Naive thymus-derived CD8-positive, alpha-beta T cell (primary cell): ENCODE results near the gene CRAMP1. TPM values are rescaled to one million over a fixed set of nuclear protein-coding genes. Genes with fewer than 3 reads are reported as not detected.
"Not testable (repeated sequence)": the region's sequence is repeated elsewhere in the genome, so short reads cannot be mapped to it uniquely, and the experiment has no call there.

Experiments used
- ATAC-seq, 2 donors: fragments of 150-1000 bp; cut with Tn5 transposase in 1 of 2; sonication (Bioruptor Pico), chemical (Tn5 transposase) in 1 of 2; 1 replicate in 1 of 2; 2 replicates in 1 of 2; pipeline ENCODE4 v1.10.0; 2021; ENCODE audit warnings: mild to moderate bottlenecking in 2 of 2, moderate library complexity in 2 of 2
- POLR2A ChIA-PET: fragments of 350-600 bp; sonication (Branson Sonifier 250); formaldehyde crosslinking; loops from one replicate; lab custom pipeline; 2021; ENCODE audit warnings: antibody characterized with exemption; lab: Charles Lee
- DNase-seq, 10 donors: peaks; one replicate each; pipeline versions ENCODE4 v3.0.0 to v3.0.0-alpha.2; 2020 to 2022
- H3K27ac Mint-ChIP-seq, 10 donors: one replicate each; pipeline ENCODE4 v1.8.0; 2020 to 2022; ENCODE audit warnings: mild to moderate bottlenecking in 10 of 10, mixed read lengths in 10 of 10, moderate library complexity in 4 of 10, inconsistent platforms in 1 of 10
- H3K27me3 Mint-ChIP-seq, 5 donors: one replicate each; pipeline ENCODE4 v1.8.0; 2021 to 2022; ENCODE audit warnings: mixed read lengths in 5 of 5
- H3K36me3 Mint-ChIP-seq, 3 donors: one replicate each; pipeline ENCODE4 v1.8.0; 2020 to 2022; ENCODE audit warnings: mixed read lengths in 3 of 3, mild to moderate bottlenecking in 2 of 3, inconsistent platforms in 1 of 3
- H3K4me1 Mint-ChIP-seq, 4 donors: one replicate each; pipeline ENCODE4 v1.8.0; 2021 to 2022; ENCODE audit warnings: mixed read lengths in 4 of 4
- H3K4me3 Mint-ChIP-seq, 10 donors: one replicate each; pipeline ENCODE4 v1.8.0; 2020 to 2022; ENCODE audit warnings: mild to moderate bottlenecking in 10 of 10, mixed read lengths in 10 of 10, moderate library complexity in 6 of 10, inconsistent platforms in 1 of 10
- H3K9me3 Mint-ChIP-seq, 9 donors: one replicate each; pipeline ENCODE4 v1.8.0; 2020 to 2022; ENCODE audit warnings: mixed read lengths in 9 of 9, mild to moderate bottlenecking in 3 of 9, inconsistent platforms in 1 of 9, moderate library complexity in 1 of 9
- polyA plus RNA-seq, 3 donors: library from polyadenylated mRNA; unstranded; fragments of 300-500 nt; fragmentation: Illumina TruSeq; gene quantifications; one replicate each; pipeline ENCODE4 v1.2.3, GENCODE V29; 2021
- total RNA-seq, 8 experiments: library from RNA in 2 of 8; stranded (reverse) in 2 of 8; gene quantifications; one replicate each; pipeline ENCODE4 v1.2.3 and lab custom pipeline; 2021 to 2026

Gene CRAMP1
- total and polyA plus RNA-seq, 5 experiments from 2014 or later, result 1.3 to 25.4 (median 3.1) TPM

DNA sequence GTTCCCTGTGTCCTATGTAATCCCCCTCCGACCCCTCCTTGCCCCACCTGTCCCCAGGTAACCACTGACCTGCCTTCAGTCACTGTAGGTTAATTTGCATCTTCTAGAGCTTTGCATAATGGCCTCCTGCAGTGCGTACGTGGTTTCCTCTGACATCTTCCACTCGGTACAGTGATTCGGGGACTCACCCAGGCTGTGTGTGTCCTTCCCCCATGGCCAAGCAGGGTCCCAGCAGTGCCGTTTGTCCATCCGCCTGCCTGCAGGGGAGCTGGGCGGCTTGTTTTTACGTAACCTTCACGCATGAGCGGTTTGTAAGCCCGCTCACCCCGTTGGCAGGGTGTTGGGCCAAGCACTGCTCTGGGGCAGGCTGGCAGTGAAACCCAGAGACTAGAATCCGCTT is 101.8 kb downstream of the CRAMP1 start:
- ATAC-seq (peak in 1 of 2 donors; percentile 47), DNase-seq (no peak)
- Mint-ChIP-seq H3K36me3 (peaks cover 0 to 12% (median 0%) of the 10 kb centered on the region in 3 donors), H3K4me3 (peak overlapping the region in 3 of 10 donors; percentile 6 to 37 (median 21)), H3K9me3 (no peaks in the 10 kb centered on the region), H3K27me3 (no peaks in the 10 kb centered on the region), H3K27ac (peak overlapping the region in 3 of 10 donors; percentile 44 to 74 (median 63)), H3K4me1 (peaks cover 9 to 58% (median 44%) of the 10 kb centered on the region in 4 donors)
- POLR2A ChIA-PET, result no interaction called here

DNA sequence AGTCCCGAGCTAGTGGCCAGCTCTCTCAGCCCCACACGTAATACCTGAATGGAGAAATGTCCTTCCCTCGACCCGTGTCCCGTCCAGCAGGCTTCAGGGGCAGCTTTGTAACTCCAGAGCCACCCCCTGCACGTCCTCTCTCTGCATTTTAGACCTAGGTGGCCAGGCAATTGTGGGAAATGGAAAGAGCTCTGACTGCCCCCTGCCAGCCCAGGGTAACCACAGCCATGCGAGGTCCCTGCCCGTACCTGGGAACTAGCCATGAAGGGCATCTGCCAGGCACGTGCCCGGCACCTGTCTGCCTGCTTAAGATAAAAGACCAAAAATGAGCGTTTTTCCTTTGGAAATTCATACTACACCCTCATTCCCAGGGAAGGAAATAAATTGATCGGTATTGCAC is 103.1 kb downstream of the CRAMP1 start:
- H3K36me3 Mint-ChIP-seq, result peaks cover 0 to 12% (median 0%) of the 10 kb centered on the region in 3 donors
- H3K4me1 Mint-ChIP-seq, result peaks cover 9 to 62% (median 47%) of the 10 kb centered on the region in 4 donors
- DNase-seq (no peak), ATAC-seq (no peak)
- no peaks in the 10 kb centered on the region for H3K27me3 Mint-ChIP-seq
- POLR2A ChIA-PET, result no interaction called here
- no peaks in the 10 kb centered on the region for H3K9me3 Mint-ChIP-seq
- peak overlapping the region in 1 of 10 donors; percentile 5 for H3K27ac Mint-ChIP-seq
- H3K4me3 Mint-ChIP-seq, result no peak overlapping the region

DNA sequence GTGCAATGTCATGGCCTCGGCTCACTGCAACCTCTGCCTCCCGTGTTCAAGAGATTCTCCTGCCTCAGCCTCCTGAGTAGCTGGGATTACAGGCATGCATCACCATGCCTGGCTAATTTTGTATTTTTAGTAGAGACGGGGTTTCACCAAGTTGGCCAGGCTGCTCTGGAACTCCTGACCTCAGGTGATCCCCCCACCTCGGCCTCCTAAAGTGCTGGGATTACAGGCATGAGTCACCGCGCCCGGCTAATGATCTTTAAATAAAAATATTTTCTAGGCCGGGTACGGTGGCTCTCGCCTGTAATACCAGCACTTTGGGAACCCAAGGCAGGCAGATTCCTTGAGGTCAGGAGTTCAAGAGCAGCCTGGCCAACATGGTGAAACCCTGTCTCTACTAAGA is 106.1 kb downstream of the CRAMP1 start:
- H3K36me3 Mint-ChIP-seq, DNase-seq, H3K4me3 Mint-ChIP-seq, H3K27me3 Mint-ChIP-seq, ATAC-seq, H3K9me3 Mint-ChIP-seq: not testable (repeated sequence)
- POLR2A ChIA-PET, result interaction anchor here (1.2 kb wide), 1 partner anchor 12 kb away, joined by 5 read pairs; the partner anchor contains the start of gene MAPK8IP3
- Mint-ChIP-seq H3K4me1 (peaks cover 13 to 66% (median 48%) of the 10 kb centered on the region in 4 donors), H3K27ac (peak overlapping the region in 3 of 10 donors; percentile 4 to 81 (median 62))

DNA sequence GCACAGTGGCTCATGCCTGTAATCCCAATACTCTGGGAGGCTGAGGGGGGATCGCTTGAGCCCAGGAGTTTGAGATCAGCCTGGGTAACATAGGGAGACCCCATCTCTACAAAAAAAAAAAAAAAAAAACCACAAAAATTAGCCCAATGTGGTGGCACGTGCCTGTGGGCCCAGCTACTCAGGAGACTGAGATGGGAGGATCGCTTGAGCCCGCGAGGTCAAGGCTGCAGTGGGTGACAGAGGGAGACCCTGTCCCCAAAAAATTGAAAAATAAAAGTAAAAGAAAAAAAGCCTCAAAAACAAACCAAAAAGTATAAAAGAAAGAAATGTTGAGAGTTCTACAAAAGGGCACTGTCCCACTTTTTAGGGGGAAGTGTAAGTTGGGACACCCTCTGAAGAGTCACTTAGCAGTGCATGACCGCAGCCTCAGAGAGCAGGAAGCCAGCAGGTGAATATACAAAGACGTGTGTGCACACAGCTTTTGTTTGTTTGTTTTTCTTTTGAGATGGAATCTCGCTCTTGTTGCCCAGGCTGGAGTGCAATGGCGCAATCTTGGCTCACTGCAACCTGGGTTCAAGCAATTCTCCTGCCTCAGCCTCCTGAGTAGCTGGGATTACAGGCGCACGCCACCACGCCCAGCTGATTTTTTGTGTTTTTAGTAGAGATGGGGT is 107.5 kb downstream of the CRAMP1 start:
- Mint-ChIP-seq H3K4me3 (peak overlapping the region in 7 of 10 donors; percentile 9 to 40 (median 30)), H3K27ac (peak overlapping the region; percentile 27 to 88 (median 77)), H3K4me1 (peaks cover 13 to 58% (median 45%) of the 10 kb centered on the region in 4 donors)
- H3K27me3 Mint-ChIP-seq, H3K9me3 Mint-ChIP-seq, H3K36me3 Mint-ChIP-seq: not testable (repeated sequence)
- ATAC-seq, result peak; percentile 30 to 67
- POLR2A ChIA-PET, result interaction anchor here (0.7 to 1.3 kb wide), 2 partner anchors 11 to 369 kb away, joined by 3 to 5 read pairs; no protein-coding TSS in a partner anchor
- peak in 3 of 10 donors; percentile 16 to 28 (median 21) for DNase-seq

DNA sequence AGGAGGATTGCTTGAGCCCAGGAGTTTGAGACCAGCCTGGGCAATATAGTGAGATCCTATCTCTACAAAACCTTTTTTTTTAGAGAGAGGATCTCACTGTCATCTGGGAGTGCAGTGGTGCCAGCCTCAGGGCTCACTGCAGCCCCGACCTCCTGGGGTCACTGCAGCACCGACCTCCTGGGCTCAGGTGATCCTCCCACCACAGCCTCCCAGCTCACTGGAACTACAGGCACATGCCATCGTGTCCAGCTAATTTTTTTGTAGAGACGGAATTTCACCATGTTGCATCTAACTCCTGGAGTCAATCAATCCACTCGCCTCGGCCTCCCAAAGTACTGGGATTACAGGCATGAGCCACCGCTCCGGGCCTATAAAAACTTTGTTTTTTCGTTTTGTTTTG is 109.2 kb downstream of the CRAMP1 start:
- no peak for ATAC-seq
- peaks cover 0 to 8% (median 0%) of the 10 kb centered on the region in 3 donors for H3K36me3 Mint-ChIP-seq

DNA sequence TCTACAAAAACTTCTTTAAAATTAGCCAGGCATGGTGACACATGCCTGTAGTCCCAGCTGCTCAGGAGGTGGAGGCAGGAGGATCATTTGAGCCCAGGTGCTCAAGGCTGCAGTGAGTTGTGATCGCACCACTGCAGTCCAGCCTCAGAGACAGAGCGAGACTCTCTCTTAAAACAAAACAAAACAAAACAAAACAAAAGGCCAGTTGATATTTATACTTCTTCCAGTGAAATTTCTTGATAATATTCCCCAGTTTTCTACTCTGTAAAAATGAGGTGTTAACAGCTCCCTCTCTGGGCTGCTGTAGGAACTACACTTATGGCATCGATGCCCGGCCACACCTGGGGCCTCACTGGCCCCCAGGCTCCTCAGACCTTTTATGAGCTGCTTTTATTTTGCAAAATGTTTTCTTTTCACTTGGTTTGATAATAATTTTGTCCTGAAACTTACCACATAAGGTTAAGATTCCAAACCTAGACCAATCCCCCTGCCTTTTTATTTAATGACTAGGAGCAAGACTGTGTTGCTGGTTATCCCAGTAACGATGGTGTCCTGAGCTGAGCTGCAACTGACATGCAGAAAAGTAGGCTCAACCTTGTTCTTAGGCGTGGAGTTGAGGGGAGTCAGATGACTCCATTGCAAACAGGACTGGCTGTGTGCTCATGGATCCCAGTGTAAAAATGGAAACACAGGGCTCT is 111.4 kb downstream of the CRAMP1 start:
- POLR2A ChIA-PET, result interaction anchor here (0.6 to 1.1 kb wide), 4 partner anchors 22 to 279 kb away, joined by 3 to 5 read pairs (median 4); partner anchors contain the start of gene CCDC154
- Mint-ChIP-seq H3K27ac (peak overlapping the region in 9 of 10 donors; percentile 15 to 84 (median 69)), H3K27me3 (no peaks in the 10 kb centered on the region), H3K36me3 (peaks cover 0 to 23% (median 3%) of the 10 kb centered on the region in 3 donors), H3K4me1 (peaks cover 17 to 56% (median 45%) of the 10 kb centered on the region in 4 donors), H3K4me3 (peak overlapping the region in 4 of 10 donors; percentile 7 to 46 (median 44)), H3K9me3 (no peaks in the 10 kb centered on the region)
- ATAC-seq, result peak; percentile 37 to 48
- DNase-seq, result peak in 6 of 10 donors; percentile 28 to 51 (median 48)

More for the DNA sequence above, 109.2 kb downstream of the CRAMP1 start:
- POLR2A ChIA-PET, result interaction anchor here (0.5 to 1.2 kb wide), 3 partner anchors 12 to 297 kb away, joined by 3 to 4 read pairs (median 4); no protein-coding TSS in a partner anchor
- H3K4me1 Mint-ChIP-seq, result peaks cover 10 to 60% (median 41%) of the 10 kb centered on the region in 4 donors
- H3K27ac Mint-ChIP-seq, result peak overlapping the region in 6 of 10 donors; percentile 37 to 92 (median 86)
- no peak for DNase-seq
- no peaks in the 10 kb centered on the region for H3K9me3 Mint-ChIP-seq
- no peaks in the 10 kb centered on the region for H3K27me3 Mint-ChIP-seq
- peak overlapping the region in 2 of 10 donors; percentile 22 to 34 for H3K4me3 Mint-ChIP-seq

DNA sequence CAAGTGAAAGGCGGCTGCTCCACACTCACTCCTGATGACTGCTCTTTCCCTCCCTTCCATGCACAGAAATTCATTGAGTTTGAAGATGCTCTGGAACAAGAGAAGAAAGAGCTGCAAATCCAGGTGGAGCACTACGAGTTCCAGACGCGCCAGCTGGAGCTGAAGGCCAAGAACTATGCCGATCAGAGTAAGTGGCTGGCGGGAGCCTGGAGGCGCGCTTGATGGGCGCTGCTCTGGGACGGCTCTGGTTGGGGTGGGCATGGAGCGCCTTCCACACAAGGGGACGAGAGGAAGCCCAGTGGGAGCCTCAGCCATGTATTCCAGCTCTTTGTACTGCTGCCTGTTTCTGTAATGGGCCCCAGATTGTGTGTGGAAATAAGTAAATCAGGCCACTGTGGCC is 112.3 kb downstream of the CRAMP1 start:
- H3K4me3 Mint-ChIP-seq, result no peak overlapping the region
- DNase-seq (no peak), ATAC-seq (no peak)
- H3K27me3 Mint-ChIP-seq, result no peaks in the 10 kb centered on the region
- H3K9me3 Mint-ChIP-seq, result no peaks in the 10 kb centered on the region
- peaks cover 0 to 30% (median 5%) of the 10 kb centered on the region in 3 donors for H3K36me3 Mint-ChIP-seq
- H3K27ac Mint-ChIP-seq, result no peak overlapping the region
- H3K4me1 Mint-ChIP-seq, result peaks cover 17 to 48% (median 37%) of the 10 kb centered on the region in 4 donors
- POLR2A ChIA-PET, result interaction anchor here (1.0 to 1.5 kb wide), 4 partner anchors 9 to 110 kb away, joined by 3 read pairs; partner anchors contain the start of gene JPT2

DNA sequence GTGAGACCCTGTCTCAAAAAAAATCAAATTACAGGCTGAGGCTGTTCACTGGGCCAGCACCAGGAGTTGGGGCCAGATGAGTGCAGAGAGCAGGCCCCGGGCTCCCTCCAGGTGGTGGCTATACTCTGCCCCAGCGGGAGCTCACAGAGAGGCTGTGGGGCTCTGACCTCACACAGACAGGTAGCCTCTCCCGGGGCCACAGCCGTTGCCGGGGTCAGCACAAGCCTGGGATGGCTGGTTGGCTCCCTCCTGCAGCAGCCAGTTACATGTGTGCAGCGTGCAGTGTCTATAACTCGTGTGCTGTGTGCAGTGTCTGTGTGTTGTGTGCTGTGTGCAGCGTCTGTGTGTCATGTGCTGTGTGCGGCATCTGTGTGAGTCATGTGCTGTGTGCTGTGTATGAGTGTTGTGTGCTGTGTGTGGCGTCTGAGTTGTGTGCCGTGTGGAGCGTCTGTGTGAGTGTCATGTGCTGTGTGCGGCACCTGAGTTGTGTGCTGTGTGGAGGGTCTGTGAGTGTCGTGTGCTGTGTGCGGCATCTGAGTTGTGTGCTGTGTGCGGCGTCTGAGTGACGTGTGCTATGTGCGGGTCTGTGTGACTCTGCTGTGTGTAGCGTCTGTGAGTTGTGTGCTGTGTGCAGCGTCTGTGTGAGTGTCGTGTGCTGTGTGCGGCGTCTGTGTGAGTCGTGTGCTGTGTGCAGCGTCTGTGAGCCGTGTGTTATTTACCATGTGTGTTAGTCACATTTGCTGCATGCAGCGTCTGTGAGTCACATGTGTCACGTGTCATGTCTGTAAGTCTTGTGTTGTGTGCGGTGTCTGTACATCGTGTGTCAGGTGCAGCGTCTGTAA is 114.7 kb downstream of the CRAMP1 start:
- POLR2A ChIA-PET, result interaction anchor here (0.5 kb wide), 1 partner anchor 213 kb away, joined by 4 read pairs; no protein-coding TSS in a partner anchor
- Mint-ChIP-seq H3K36me3 (peaks cover 0 to 40% (median 5%) of the 10 kb centered on the region in 3 donors), H3K27ac (peak overlapping the region in 7 of 10 donors; percentile 18 to 80 (median 61)), H3K4me3 (no peak overlapping the region), H3K9me3 (no peaks in the 10 kb centered on the region), H3K27me3 (no peaks in the 10 kb centered on the region), H3K4me1 (peaks cover 15 to 31% (median 24%) of the 10 kb centered on the region in 4 donors)
- DNase-seq (no peak), ATAC-seq (no peak)

Other genes with a start within 250 kb of the CRAMP1 start
- 100 to 1,000 TPM; 125 to 151 TPM for gene UNKL, start 197.7 kb upstream of the CRAMP1 start, total RNA-seq
- gene UNKL, start 197.7 kb upstream of the CRAMP1 start, polyA plus RNA-seq, result 10 to 100 TPM in 1 of 3 donors, 1 to 10 TPM in 2; 8.3 to 11.0 (median 8.8) TPM
- 10 to 100 TPM; 10.6 to 10.8 TPM for gene UQCC4, start 191.6 kb upstream of the CRAMP1 start, total RNA-seq
- 10 to 100 TPM; 29.9 to 38.6 (median 37.6) TPM for gene UQCC4, start 191.6 kb upstream of the CRAMP1 start, polyA plus RNA-seq
- 1 to 10 TPM; 2.3 to 2.7 TPM for gene PERCC1, start 181.3 kb upstream of the CRAMP1 start, total RNA-seq
- gene PERCC1, start 181.3 kb upstream of the CRAMP1 start, polyA plus RNA-seq, result under 1 TPM in 1 of 3 donors, not detected in 2; 0.19 TPM
- 10 to 100 TPM; 14.0 to 15.5 TPM for gene CCDC154, start 167.8 kb upstream of the CRAMP1 start, total RNA-seq
- not detected for gene CCDC154, start 167.8 kb upstream of the CRAMP1 start, polyA plus RNA-seq
- 100 to 1,000 TPM; 112 to 116 TPM for gene CLCN7, start 137.3 kb upstream of the CRAMP1 start, total RNA-seq
- gene CLCN7, start 137.3 kb upstream of the CRAMP1 start, polyA plus RNA-seq, result 10 to 100 TPM; 18.7 to 34.7 (median 24.2) TPM
- not detected for gene PTX4, start 123.4 kb upstream of the CRAMP1 start, total RNA-seq
- gene PTX4, start 123.4 kb upstream of the CRAMP1 start, polyA plus RNA-seq, result not detected
- 10 to 100 TPM; 42.6 to 51.5 TPM for gene TELO2, start 119.0 kb upstream of the CRAMP1 start, total RNA-seq
- gene TELO2, start 119.0 kb upstream of the CRAMP1 start, polyA plus RNA-seq, result 10 to 100 TPM in 2 of 3 donors, 1 to 10 TPM in 1; 9.8 to 18.1 (median 14.9) TPM
- 100 to 1,000 TPM; 186 to 196 TPM for gene TMEM204, start 78.7 kb upstream of the CRAMP1 start, total RNA-seq
- 100 to 1,000 TPM in 2 of 3 donors, 10 to 100 TPM in 1; 95.9 to 135 (median 125) TPM for gene TMEM204, start 78.7 kb upstream of the CRAMP1 start, polyA plus RNA-seq
- gene IFT140, start 288 bp upstream of the CRAMP1 start, total RNA-seq, result 10 to 100 TPM; 10.4 to 11.1 TPM
- gene IFT140, start 288 bp upstream of the CRAMP1 start, polyA plus RNA-seq, result 10 to 100 TPM in 2 of 3 donors, 1 to 10 TPM in 1; 4.5 to 21.2 (median 16.8) TPM
- 10 to 100 TPM; 28.0 to 36.2 TPM for gene JPT2, start 65.9 kb downstream of the CRAMP1 start, total RNA-seq
- gene JPT2, start 65.9 kb downstream of the CRAMP1 start, polyA plus RNA-seq, result 10 to 100 TPM in 1 of 3 donors, 1 to 10 TPM in 2; 9.1 to 10.3 (median 9.8) TPM
- 100 to 1,000 TPM; 315 to 342 TPM for gene MAPK8IP3, start 93.8 kb downstream of the CRAMP1 start, total RNA-seq
- 1 to 10 TPM in 2 of 3 donors, under 1 TPM in 1; 0.87 to 2.8 (median 2.5) TPM for gene MAPK8IP3, start 93.8 kb downstream of the CRAMP1 start, polyA plus RNA-seq
- gene NME3, start 159.2 kb downstream of the CRAMP1 start, total RNA-seq, result 10 to 100 TPM; 70.6 to 79.9 TPM
- gene NME3, start 159.2 kb downstream of the CRAMP1 start, polyA plus RNA-seq, result 10 to 100 TPM; 60.0 to 84.2 (median 62.9) TPM
- gene EME2, start 160.4 kb downstream of the CRAMP1 start, total RNA-seq, result 10 to 100 TPM; 28.4 to 31.5 TPM
- 1 to 10 TPM in 2 of 3 donors, under 1 TPM in 1; 0.35 to 1.6 (median 1.1) TPM for gene EME2, start 160.4 kb downstream of the CRAMP1 start, polyA plus RNA-seq
- gene MRPS34, start 160.8 kb downstream of the CRAMP1 start, total RNA-seq, result 10 to 100 TPM; 53.1 to 55.9 TPM
- gene MRPS34, start 160.8 kb downstream of the CRAMP1 start, polyA plus RNA-seq, result 100 to 1,000 TPM; 113 to 145 (median 133) TPM
- 100 to 1,000 TPM; 120 to 123 TPM for gene SPSB3, start 170.2 kb downstream of the CRAMP1 start, total RNA-seq
- gene SPSB3, start 170.2 kb downstream of the CRAMP1 start, polyA plus RNA-seq, result 10 to 100 TPM; 38.0 to 42.0 (median 40.8) TPM
- 10 to 100 TPM; 62.0 to 65.4 TPM for gene NUBP2, start 170.6 kb downstream of the CRAMP1 start, total RNA-seq
- gene NUBP2, start 170.6 kb downstream of the CRAMP1 start, polyA plus RNA-seq, result 10 to 100 TPM; 87.2 to 90.6 (median 87.3) TPM
- 1 to 10 TPM; 1.7 to 2.1 TPM for gene IGFALS, start 181.3 kb downstream of the CRAMP1 start, total RNA-seq
- not detected for gene IGFALS, start 181.3 kb downstream of the CRAMP1 start, polyA plus RNA-seq
- 10 to 100 TPM; 65.7 to 67.8 TPM for gene HAGH, start 214.5 kb downstream of the CRAMP1 start, total RNA-seq
- gene HAGH, start 214.5 kb downstream of the CRAMP1 start, polyA plus RNA-seq, result 10 to 100 TPM; 38.7 to 60.0 (median 45.0) TPM
- gene FAHD1, start 214.8 kb downstream of the CRAMP1 start, total RNA-seq, result 10 to 100 TPM; 11.1 to 12.1 TPM
- gene FAHD1, start 214.8 kb downstream of the CRAMP1 start, polyA plus RNA-seq, result 10 to 100 TPM; 20.3 to 34.2 (median 32.6) TPM